VCaP (cell line): ENCODE data around the gene KCNMA1.

ENCODE experiments used
- H3K27ac ChIP-seq: fragments of 450-650 bp; 2 replicates; pipeline ENCODE4 v1.5.1; 2017
- CTCF ChIP-seq: fragments of 450-650 bp; conservative IDR thresholded peaks from 2 replicates; pipeline ENCODE4 v1.5.1; 2017; ENCODE audit warnings: mild to moderate bottlenecking, moderate library complexity

KCNMA1 gene

GRCh38 chr10:77637532-77638320, at the start of gene KCNMA1:
TSS of gene KCNMA1 (minus strand) at chr10:77637808.
- peak within 1 kb of the TSS; percentile 48; the same call in 1 of the 2 replicates for H3K27ac ChIP-seq
- TF ChIP-seq CTCF: no peak

- no peak overlapping the region for H3K27ac ChIP-seq
- TF ChIP-seq CTCF: no peak
These were observed 49.2 kb upstream of the KCNMA1 start for GRCh38 chr10:77686650-77687417.

- no peak overlapping the region for H3K27ac ChIP-seq
- TF ChIP-seq CTCF: no peak
These were observed 48.5 kb upstream of the KCNMA1 start for GRCh38 chr10:77686096-77686495.

GRCh38 chr10:77685432-77685831, 47.8 kb upstream of the KCNMA1 start:
- no peak overlapping the region for H3K27ac ChIP-seq
- no peak for TF ChIP-seq CTCF

GRCh38 chr10:77683088-77683432, 45.5 kb upstream of the KCNMA1 start:
- peak overlapping the region; percentile 47; the same call in 1 of the 2 replicates for H3K27ac ChIP-seq

GRCh38 chr10:77682393-77683087, 44.9 kb upstream of the KCNMA1 start:
- peak overlapping the region; percentile 47; the same call in 1 of the 2 replicates for H3K27ac ChIP-seq
- no peak for TF ChIP-seq CTCF

GRCh38 chr10:77681839-77682238, 44.2 kb upstream of the KCNMA1 start:
- no peak for TF ChIP-seq CTCF
- H3K27ac ChIP-seq: no peak overlapping the region; the same call in 1 of the 2 replicates
